Keratinocyte (primary cell): ENCODE measurements around the gene WDR27. TPM values are rescaled to one million over a fixed set of nuclear protein-coding genes. Genes with fewer than 3 reads are reported as not detected.

Source experiments
- DNase-seq: peaks from one replicate; pipeline ENCODE4 v3.0.0-alpha.2; 2011; ENCODE audit warnings: low read depth, missing footprints, low spot score
- FAIRE-seq: peaks from 2 replicates; lab custom pipeline; 2011; peaks lifted over from hg19 to GRCh38; lab: Jason Lieb, UNC
- H2AFZ ChIP-seq: 2 replicates; pipeline ENCODE4 v1.6.0; 2012; ENCODE audit warnings: low read length, control low read depth, inconsistent platforms; ENCODE audit not compliant: control insufficient read depth
- H3K27ac ChIP-seq: 2 replicates; pipeline ENCODE4 v1.5.1; 2011; ENCODE audit warnings: low read length; ENCODE audit not compliant: control insufficient read depth, insufficient read depth
- H3K27me3 ChIP-seq: 3 replicates; pipeline ENCODE4 v1.6.0; 2011; ENCODE audit warnings: low read length; ENCODE audit not compliant: control insufficient read depth, insufficient read depth; ENCODE audit errors: extremely low read depth
- H3K36me3 ChIP-seq, 2 experiments: 2 replicates in 1 of 2; 3 replicates in 1 of 2; pipeline ENCODE4 v1.5.1; 2011; ENCODE audit warnings: low read length in 2 of 2, mild to moderate bottlenecking in 1 of 2; ENCODE audit not compliant: control insufficient read depth in 2 of 2, insufficient read depth in 2 of 2; ENCODE audit errors: extremely low read depth in 1 of 2
- H3K4me1 ChIP-seq: 3 replicates; pipeline ENCODE4 v1.5.1; 2011; ENCODE audit warnings: low read length; ENCODE audit not compliant: control insufficient read depth, insufficient read depth; ENCODE audit errors: extremely low read depth
- H3K4me2 ChIP-seq: 3 replicates; pipeline ENCODE4 v1.6.0; 2011; ENCODE audit warnings: low read depth, low read length; ENCODE audit not compliant: control insufficient read depth, insufficient read depth; ENCODE audit errors: extremely low read depth
- H3K4me3 ChIP-seq, 3 experiments: fragments of 200-600 bp in 1 of 3; sonication (generic) in 1 of 3; 2 replicates in 2 of 3; 3 replicates in 1 of 3; pipeline ENCODE4 v1.5.1; 2011 to 2016; ENCODE audit warnings: low read length in 3 of 3, mild to moderate bottlenecking in 3 of 3, control low read depth in 2 of 3, inconsistent platforms in 1 of 3, low read depth in 1 of 3, mixed read lengths in 1 of 3, mixed run types in 1 of 3, moderate library complexity in 1 of 3; ENCODE audit not compliant: control insufficient read depth in 2 of 3, insufficient read depth in 2 of 3; ENCODE audit errors: extremely low read depth in 1 of 3
- H3K79me2 ChIP-seq: 2 replicates; pipeline ENCODE4 v1.6.0; 2012; ENCODE audit warnings: low read length; ENCODE audit not compliant: control insufficient read depth, insufficient read depth
- H3K9ac ChIP-seq: 3 replicates; pipeline ENCODE4 v1.6.0; 2011; ENCODE audit warnings: low read length; ENCODE audit not compliant: control insufficient read depth, insufficient read depth; ENCODE audit errors: extremely low read depth
- H3K9me1 ChIP-seq: 3 replicates; pipeline ENCODE4 v1.6.0; 2011; ENCODE audit warnings: low read length; ENCODE audit not compliant: control insufficient read depth, insufficient read depth; ENCODE audit errors: extremely low read depth
- H3K9me3 ChIP-seq: 2 replicates; pipeline ENCODE4 v1.5.1; 2012; ENCODE audit warnings: low read depth, low read length; ENCODE audit not compliant: control insufficient read depth
- H4K20me1 ChIP-seq: 3 replicates; pipeline ENCODE4 v1.6.0; 2011; ENCODE audit warnings: low read length; ENCODE audit not compliant: control insufficient read depth, insufficient read depth; ENCODE audit errors: extremely low read depth
- CTCF ChIP-seq, 3 experiments: IDR thresholded peaks in 1 of 3; conservative IDR thresholded peaks in 1 of 3; optimal IDR thresholded peaks in 1 of 3; 2 replicates in 2 of 3; 3 replicates in 1 of 3; pipeline versions ENCODE3 to v1.5.1; 2011; ENCODE audit warnings: low read length in 3 of 3, mild to moderate bottlenecking in 3 of 3, moderate library complexity in 2 of 3, control low read depth in 1 of 3, inconsistent platforms in 1 of 3; ENCODE audit not compliant: insufficient read depth in 2 of 3; ENCODE audit errors: extremely low read depth in 1 of 3
- EZH2 ChIP-seq: IDR thresholded peaks from one replicate; pipeline ENCODE4 v1.6.1; 2012; ENCODE audit warnings: inconsistent platforms, mild to moderate bottlenecking, low read length, moderate library complexity
- dilution Hi-C: fragments of 300-500 bp; cut with MboI; formaldehyde crosslinking; loops from one replicate; pipeline ENCODE4 v1.7.0; 2020; ENCODE audit warnings: low sequenced_read_pairs; ENCODE audit not compliant: extremely low pct_ligation_motif_present
- polyA plus RNA-seq, 5 experiments: library from polyadenylated mRNA; depleted of rRNA in 3 of 5; stranded (reverse) in 3 of 5; stranded (forward) in 1 of 5; unstranded in 1 of 5; fragments of >200 nt; gene quantifications; 1 replicate in 1 of 5; 2 replicates in 3 of 5; 3 replicates in 1 of 5; pipeline versions ENCODE4 v1.2.1 to v1.2.3, GENCODE V29; 2011 to 2012; ENCODE audit warnings: missing spikeins in 2 of 5, low read depth in 1 of 5, low replicate concordance in 1 of 5

WDR27 gene
- polyA plus RNA-seq, 1 donor (not counting 4 experiments of a cell fraction or from before 2014, with no cell fraction given), result 17.8 TPM

GRCh38 chr6:169729961-169730360 lies 28.1 kb upstream of the WDR27 start:
- Histone ChIP-seq H4K20me1 (no peaks in the 10 kb centered on the region), H3K9me1 (no peaks in the 10 kb centered on the region), H3K4me1 (peaks cover 3% of the 10 kb centered on the region), H3K79me2 (no peaks in the 10 kb centered on the region), H3K27ac (no peak overlapping the region), H3K4me2 (no peak overlapping the region), H3K9ac (no peak overlapping the region), H3K27me3 (no peaks in the 10 kb centered on the region), H3K9me3 (no peaks in the 10 kb centered on the region), H3K36me3 (no peaks in the 10 kb centered on the region), H3K4me3 (no peak overlapping the region), H2AFZ (no peak overlapping the region)
- DNase-seq (no peak), FAIRE-seq (no peak)
- dilution Hi-C loops, result no loop called here
- TF ChIP-seq EZH2, result no peak
- TF ChIP-seq CTCF (optimal IDR thresholded peaks at IDR 0.05 in 1 of 3, IDR thresholded peaks at IDR 0.05 in 1 of 3, conservative IDR thresholded peaks at IDR 0.05 in 1 of 3; ENCODE audit: extremely low read depth in 1 of 3, insufficient read depth in 2 of 3, low read length in 3 of 3), result no peak

GRCh38 chr6:169726963-169727362 lies 25.1 kb upstream of the WDR27 start:
- Histone ChIP-seq H2AFZ (no peak overlapping the region), H3K9me3 (no peaks in the 10 kb centered on the region), H3K27me3 (no peaks in the 10 kb centered on the region), H4K20me1 (peaks cover 2% of the 10 kb centered on the region), H3K4me3 (no peak overlapping the region), H3K9me1 (no peaks in the 10 kb centered on the region), H3K4me1 (peaks cover 15% of the 10 kb centered on the region), H3K27ac (no peak overlapping the region), H3K36me3 (no peaks in the 10 kb centered on the region), H3K9ac (no peak overlapping the region), H3K4me2 (no peak overlapping the region), H3K79me2 (peaks cover 1% of the 10 kb centered on the region)
- dilution Hi-C loops, result no loop called here
- DNase-seq (no peak), FAIRE-seq (no peak)
- TF ChIP-seq EZH2 (no peak), CTCF (optimal IDR thresholded peaks at IDR 0.05 in 1 of 3, IDR thresholded peaks at IDR 0.05 in 1 of 3, conservative IDR thresholded peaks at IDR 0.05 in 1 of 3; ENCODE audit: extremely low read depth in 1 of 3, insufficient read depth in 2 of 3, low read length in 3 of 3) (no peak)
